ENCODE results near the gene LYPD3.

GRCh38 chr19:43433358-43433673, 32.1 kb downstream of the LYPD3 start:
- TF ChIP-seq TAF1 (IDR thresholded peaks at IDR 0.05; ENCODE audit: borderline replicate concordance, low read depth, low read length) (no peak), POLR2A (IDR thresholded peaks at IDR 0.05; ENCODE audit: low read depth, low read length) (no peak), POLR2AphosphoS5 (IDR thresholded peaks at IDR 0.05; ENCODE audit: low read depth, low read length) (no peak)

All from GM12892 (cell line).